Subcutaneous adipose tissue (tissue), 4 donors: Measurements from ENCODE around the gene MTA3. TPM values are rescaled to one million over a fixed set of nuclear protein-coding genes. Genes with fewer than 3 reads are reported as not detected.

Source experiments
- total RNA-seq, 4 donors: library from RNA; depleted of rRNA; stranded (reverse); fragments of >200 nt; gene quantifications; one replicate each; pipeline ENCODE4 v1.1.0, GENCODE V29; 2016
- TF ChIP-seq, protein P1 (sequence below): fragments of 450-650 bp; IDR thresholded peaks from one replicate; pipeline ENCODE4 v1.5.1; 2016; ENCODE audit warnings: low read depth, mild to moderate bottlenecking, control low read depth, antibody characterized with exemption, moderate library complexity

MTA3 gene
- total RNA-seq, 4 donors from 2014 or later: 25.8 to 46.6 (median 27.1) TPM

DNA sequence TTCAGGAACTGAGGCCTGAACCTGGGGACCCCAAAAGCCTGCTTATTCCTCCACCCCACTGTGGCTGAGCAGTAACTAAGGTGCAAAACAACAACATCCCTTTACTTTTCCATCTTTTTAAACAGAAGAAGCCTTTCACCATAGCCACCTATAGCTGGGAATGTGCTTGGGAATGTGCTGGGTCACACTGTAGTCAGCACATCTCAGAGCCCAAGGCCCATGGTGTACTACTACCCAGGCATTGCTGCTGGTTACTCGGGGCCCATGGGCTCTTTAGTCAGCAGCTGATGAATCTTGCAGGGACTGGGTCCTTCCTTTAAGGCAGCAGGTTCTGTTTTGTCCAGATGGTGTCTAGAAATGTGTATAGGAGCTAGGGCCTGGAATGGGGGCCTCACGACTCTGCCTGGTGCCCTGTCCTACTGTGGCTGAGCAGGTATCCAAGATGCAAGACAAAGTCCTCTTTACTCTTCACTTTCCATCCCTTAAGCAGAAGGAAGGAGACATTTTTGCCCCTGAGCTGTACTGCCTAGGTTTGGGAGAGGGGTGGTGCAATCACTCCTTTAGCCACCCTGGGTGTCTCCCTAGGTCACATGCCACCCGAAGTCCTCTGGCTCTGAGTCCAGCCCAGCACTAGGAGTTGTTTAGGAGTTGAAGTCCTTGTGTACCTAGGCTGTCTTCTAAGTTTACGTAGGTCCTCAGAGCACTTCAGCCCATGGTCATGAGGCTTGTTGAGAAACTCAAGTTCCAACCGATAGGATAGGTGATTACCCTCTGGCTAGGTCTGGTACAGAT, 125.5 kb downstream of the MTA3 start:
- TF ChIP-seq, protein P1, sequence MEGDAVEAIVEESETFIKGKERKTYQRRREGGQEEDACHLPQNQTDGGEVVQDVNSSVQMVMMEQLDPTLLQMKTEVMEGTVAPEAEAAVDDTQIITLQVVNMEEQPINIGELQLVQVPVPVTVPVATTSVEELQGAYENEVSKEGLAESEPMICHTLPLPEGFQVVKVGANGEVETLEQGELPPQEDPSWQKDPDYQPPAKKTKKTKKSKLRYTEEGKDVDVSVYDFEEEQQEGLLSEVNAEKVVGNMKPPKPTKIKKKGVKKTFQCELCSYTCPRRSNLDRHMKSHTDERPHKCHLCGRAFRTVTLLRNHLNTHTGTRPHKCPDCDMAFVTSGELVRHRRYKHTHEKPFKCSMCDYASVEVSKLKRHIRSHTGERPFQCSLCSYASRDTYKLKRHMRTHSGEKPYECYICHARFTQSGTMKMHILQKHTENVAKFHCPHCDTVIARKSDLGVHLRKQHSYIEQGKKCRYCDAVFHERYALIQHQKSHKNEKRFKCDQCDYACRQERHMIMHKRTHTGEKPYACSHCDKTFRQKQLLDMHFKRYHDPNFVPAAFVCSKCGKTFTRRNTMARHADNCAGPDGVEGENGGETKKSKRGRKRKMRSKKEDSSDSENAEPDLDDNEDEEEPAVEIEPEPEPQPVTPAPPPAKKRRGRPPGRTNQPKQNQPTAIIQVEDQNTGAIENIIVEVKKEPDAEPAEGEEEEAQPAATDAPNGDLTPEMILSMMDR: no peak

DNA sequence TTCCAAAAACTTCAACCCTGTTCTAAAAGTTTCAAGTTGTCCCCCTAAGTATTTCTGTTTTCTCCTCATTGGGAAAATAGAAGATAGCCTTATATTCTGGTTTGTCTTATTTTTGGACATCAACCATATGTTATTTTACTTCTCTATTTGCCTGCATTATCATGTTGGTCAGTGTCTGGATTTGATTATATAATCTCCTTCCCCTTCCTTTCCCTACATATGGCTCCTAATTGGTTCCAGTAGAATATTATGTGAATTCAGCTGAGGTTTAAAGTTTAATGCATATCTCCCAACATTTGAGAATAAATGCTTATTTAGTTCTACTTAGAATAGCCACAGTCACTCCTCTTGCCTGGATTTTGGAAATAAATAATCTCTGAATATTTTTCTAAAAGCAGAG, 128.6 kb downstream of the MTA3 start:
- TF ChIP-seq, protein P1: no peak

DNA sequence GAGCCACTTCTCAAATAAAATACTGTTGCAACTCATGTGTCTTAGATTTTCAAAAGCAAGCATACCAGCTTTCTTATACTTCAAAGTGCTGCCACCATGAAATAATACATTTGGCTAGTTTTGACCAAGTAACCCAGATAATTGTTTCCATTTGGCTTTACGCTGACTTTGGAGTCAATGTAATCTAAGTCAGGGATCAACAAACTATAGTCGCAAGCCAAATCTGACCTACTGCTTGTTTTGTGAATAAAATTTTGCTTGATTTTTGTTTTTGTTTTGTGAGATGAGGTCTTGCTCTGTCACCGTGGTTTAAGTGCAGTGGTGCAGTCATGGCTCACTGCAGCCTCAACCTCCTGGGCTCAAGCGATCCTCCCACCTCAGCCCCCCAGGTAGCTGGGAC, 130.5 kb downstream of the MTA3 start:
- TF ChIP-seq, protein P1: no peak

DNA sequence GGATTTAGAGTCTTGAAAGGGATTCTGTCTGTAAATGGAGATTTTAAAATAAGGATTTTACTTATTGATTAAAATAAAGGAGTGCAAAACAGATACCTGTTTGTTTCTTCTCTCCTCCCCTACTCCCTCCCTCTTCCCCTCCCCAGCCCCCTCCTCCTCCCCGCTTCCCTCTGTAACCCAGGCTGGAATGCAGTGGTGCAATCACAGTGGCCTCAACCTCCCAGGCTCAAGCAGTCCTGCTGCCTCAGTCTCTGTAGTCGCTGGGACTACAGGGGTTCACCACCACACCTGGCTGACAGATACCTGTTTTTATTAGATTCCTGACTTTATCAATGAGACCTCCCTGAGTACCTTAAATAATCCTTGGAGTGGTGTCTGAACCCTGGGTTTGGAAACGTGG, 138.4 kb downstream of the MTA3 start:
- TF ChIP-seq, protein P1: no peak

DNA sequence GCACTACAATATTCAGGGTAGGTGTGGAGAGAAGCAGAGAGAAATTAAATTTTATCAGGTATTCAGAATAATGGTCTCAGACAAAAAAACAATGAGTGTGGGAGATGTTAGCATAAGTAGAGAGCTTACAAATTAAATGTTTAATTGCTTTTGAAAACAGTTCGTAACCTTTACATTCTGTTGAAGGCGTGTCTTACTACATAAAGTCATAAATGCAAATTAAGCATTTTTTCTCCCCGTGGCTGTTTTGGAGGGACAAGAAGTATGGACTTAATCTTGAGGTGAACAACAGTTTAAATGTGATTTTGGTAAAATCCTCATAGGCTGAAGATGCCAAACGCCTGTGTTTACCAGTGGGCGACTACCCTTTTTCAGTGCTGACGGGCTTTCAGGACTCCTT, 139.7 kb downstream of the MTA3 start:
- TF ChIP-seq, protein P1: no peak

DNA sequence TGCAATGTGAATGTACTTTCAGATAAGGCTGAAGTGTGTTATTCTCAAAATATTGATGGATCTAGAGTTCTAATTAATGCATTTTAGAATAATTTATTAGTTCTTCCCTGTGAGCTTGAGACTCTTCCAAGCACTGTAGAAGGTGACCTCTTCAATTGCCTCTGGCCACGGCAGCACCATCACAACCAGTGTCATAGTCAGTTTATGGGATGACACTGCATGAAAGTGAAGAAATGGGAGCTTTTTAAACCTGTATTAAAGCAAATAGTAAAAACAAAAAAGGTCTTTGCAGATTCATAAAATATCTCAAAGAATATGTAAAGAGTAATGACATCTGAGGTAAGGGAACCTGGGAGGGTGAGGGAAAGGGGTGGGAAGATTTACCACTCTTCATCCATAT, 143.5 kb downstream of the MTA3 start:
- TF ChIP-seq, protein P1: no peak

DNA sequence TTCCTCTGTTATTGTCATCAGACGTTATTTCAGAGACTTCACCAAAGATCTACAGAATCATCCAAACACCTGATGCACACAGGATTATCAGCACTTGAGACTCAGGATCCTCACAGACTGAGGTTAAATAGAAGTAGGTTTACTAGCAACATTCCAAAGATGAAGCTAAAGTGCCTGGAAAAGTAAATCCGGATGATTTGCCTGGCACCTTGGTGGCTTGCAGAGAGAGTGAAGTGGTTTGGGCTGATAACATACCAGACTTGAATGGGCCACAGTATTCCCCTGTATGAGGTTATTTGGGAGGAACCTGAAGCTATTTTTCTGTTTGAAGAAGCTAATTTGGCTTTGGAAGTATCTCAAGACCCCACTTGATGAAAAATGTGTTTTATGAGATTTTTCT, 144.5 kb downstream of the MTA3 start:
- TF ChIP-seq, protein P1: no peak
